HEK293 (cell line): Measurements from ENCODE around the gene TIGD2.

Source experiments
- CTCF ChIA-PET: fragments of 350-600 bp; formaldehyde crosslinking; extraction: SDS; loops from one replicate; lab custom pipeline; 2021; ENCODE audit warnings: antibody characterized with exemption; lab: Yijun Ruan, JAX
- POLR2A ChIA-PET: fragments of 300-600 bp; formaldehyde crosslinking; extraction: SDS; loops from one replicate; lab custom pipeline; 2020; ENCODE audit warnings: antibody characterized with exemption, inconsistent platforms; lab: Yijun Ruan, JAX
- H3K27ac ChIP-seq: fragments of 200-500 bp; sonication (Bioruptor generic); 2 replicates; pipeline ENCODE4 v1.5.1; 2014; ENCODE audit warnings: low read depth, low read length, control low read depth, inconsistent platforms; ENCODE audit errors: extremely low read depth
- H3K36me3 ChIP-seq, 2 experiments: fragments of 200-500 bp in 1 of 2; sonication (Bioruptor generic) in 1 of 2; 1 replicate in 1 of 2; 2 replicates in 1 of 2; pipeline ENCODE4 v1.5.1; 2014 to 2017; ENCODE audit warnings: inconsistent platforms in 2 of 2, low read length in 2 of 2; ENCODE audit not compliant: control insufficient read depth in 2 of 2, insufficient read depth in 1 of 2
- H3K4me1 ChIP-seq: fragments of 200-500 bp; sonication (Bioruptor generic); 2 replicates; pipeline ENCODE4 v1.5.1; 2014; ENCODE audit warnings: mild to moderate bottlenecking, low read length, inconsistent platforms; ENCODE audit not compliant: control insufficient read depth, insufficient read depth
- H3K4me3 ChIP-seq: 2 replicates; pipeline ENCODE4 v1.5.1; 2011; ENCODE audit warnings: low read depth, mild to moderate bottlenecking, control low read depth, low read length, moderate library complexity
- H3K9me3 ChIP-seq: fragments of 200-500 bp; sonication (Bioruptor generic); 2 replicates; pipeline ENCODE4 v1.5.1; 2014; ENCODE audit warnings: low read depth, low read length, inconsistent platforms; ENCODE audit not compliant: control insufficient read depth, insufficient read depth
- BCL11A ChIP-seq: fragments of 450-650 bp; formaldehyde crosslinking; IDR thresholded peaks from 2 replicates; pipeline ENCODE4 v1.5.1; 2016; ENCODE audit warnings: low read depth, missing biosample characterization, missing genetic modification characterization
- GFI1B ChIP-seq: fragments of 450-650 bp; formaldehyde crosslinking; IDR thresholded peaks from 2 replicates; pipeline ENCODE4 v1.5.1; 2016; ENCODE audit warnings: missing biosample characterization, missing genetic modification characterization
- KLF10 ChIP-seq: fragments of 450-650 bp; IDR thresholded peaks from 2 replicates; pipeline ENCODE4 v1.5.1; 2018; ENCODE audit warnings: missing biosample characterization, mild to moderate bottlenecking, missing genetic modification characterization
- KLF8 ChIP-seq: fragments of 450-650 bp; formaldehyde crosslinking; IDR thresholded peaks from 2 replicates; pipeline ENCODE4 v1.5.1; 2016; ENCODE audit warnings: missing biosample characterization, missing genetic modification characterization
- SP3 ChIP-seq: fragments of 450-650 bp; formaldehyde crosslinking; IDR thresholded peaks from 2 replicates; pipeline ENCODE4 v1.5.1; 2016; ENCODE audit warnings: missing biosample characterization, missing genetic modification characterization
- YY1 ChIP-seq: fragments of 450-650 bp; formaldehyde crosslinking; IDR thresholded peaks from 2 replicates; pipeline ENCODE4 v1.5.1; 2018; ENCODE audit warnings: missing biosample characterization, missing genetic modification characterization
- ZBTB21 ChIP-seq: fragments of 450-650 bp; formaldehyde crosslinking; IDR thresholded peaks from 2 replicates; pipeline ENCODE4 v1.5.1; 2017; ENCODE audit warnings: missing biosample characterization, missing genetic modification characterization
- ZNF114 ChIP-seq: fragments of 450-650 bp; formaldehyde crosslinking; IDR thresholded peaks from 2 replicates; pipeline ENCODE4 v1.5.0; 2017; ENCODE audit warnings: missing biosample characterization, missing genetic modification characterization
- ZNF169 ChIP-seq: fragments of 450-650 bp; formaldehyde crosslinking; IDR thresholded peaks from 2 replicates; pipeline ENCODE4 v1.5.1; 2016; ENCODE audit warnings: missing biosample characterization, missing genetic modification characterization
- ZNF184 ChIP-seq: fragments of 450-650 bp; IDR thresholded peaks from 2 replicates; pipeline ENCODE4 v1.5.1; 2018; ENCODE audit warnings: missing biosample characterization, mild to moderate bottlenecking, missing genetic modification characterization
- ZNF2 ChIP-seq: fragments of 450-650 bp; formaldehyde crosslinking; IDR thresholded peaks from 2 replicates; pipeline ENCODE4 v1.5.1; 2016; ENCODE audit warnings: missing biosample characterization, missing genetic modification characterization
- ZNF239 ChIP-seq: fragments of 450-650 bp; formaldehyde crosslinking; IDR thresholded peaks from 2 replicates; pipeline ENCODE4 v1.5.1; 2016; ENCODE audit warnings: missing biosample characterization, missing genetic modification characterization
- ZNF302 ChIP-seq: fragments of 450-650 bp; formaldehyde crosslinking; IDR thresholded peaks from 2 replicates; pipeline ENCODE4 v1.5.1; 2016; ENCODE audit warnings: missing biosample characterization, missing genetic modification characterization, low read depth
- ZNF324 ChIP-seq: fragments of 450-650 bp; formaldehyde crosslinking; IDR thresholded peaks from 2 replicates; pipeline ENCODE4 v1.5.1; 2016; ENCODE audit warnings: missing biosample characterization, missing genetic modification characterization
- ZNF37A ChIP-seq: fragments of 450-650 bp; IDR thresholded peaks from 2 replicates; pipeline ENCODE4 v1.5.1; 2018; ENCODE audit warnings: missing biosample characterization, missing genetic modification characterization
- ZNF404 ChIP-seq: fragments of 450-650 bp; formaldehyde crosslinking; IDR thresholded peaks from 2 replicates; pipeline ENCODE4 v1.5.1; 2017; ENCODE audit warnings: missing biosample characterization, missing genetic modification characterization
- ZNF501 ChIP-seq: fragments of 450-650 bp; formaldehyde crosslinking; IDR thresholded peaks from 2 replicates; pipeline ENCODE4 v1.5.1; 2016; ENCODE audit warnings: missing biosample characterization, missing genetic modification characterization
- ZNF514 ChIP-seq: fragments of 450-650 bp; formaldehyde crosslinking; IDR thresholded peaks from 2 replicates; pipeline ENCODE4 v1.5.1; 2016; ENCODE audit warnings: missing biosample characterization, missing genetic modification characterization
- ZNF623 ChIP-seq: fragments of 450-650 bp; formaldehyde crosslinking; IDR thresholded peaks from 2 replicates; pipeline ENCODE4 v1.5.1; 2016; ENCODE audit warnings: missing biosample characterization, missing genetic modification characterization
- ZNF658 ChIP-seq: fragments of 450-650 bp; formaldehyde crosslinking; IDR thresholded peaks from 2 replicates; pipeline ENCODE4; 2016; ENCODE audit warnings: missing biosample characterization, missing genetic modification characterization
- ZNF660 ChIP-seq: fragments of 450-650 bp; IDR thresholded peaks from 2 replicates; pipeline ENCODE4 v1.5.1; 2018; ENCODE audit warnings: missing biosample characterization, mild to moderate bottlenecking, missing genetic modification characterization
- ZNF670 ChIP-seq: fragments of 450-650 bp; formaldehyde crosslinking; IDR thresholded peaks from 2 replicates; pipeline ENCODE4 v1.5.1; 2016; ENCODE audit warnings: missing biosample characterization, missing genetic modification characterization, low read depth
- ZNF707 ChIP-seq: fragments of 450-650 bp; formaldehyde crosslinking; IDR thresholded peaks from 2 replicates; pipeline ENCODE4 v1.5.1; 2016; ENCODE audit warnings: missing biosample characterization, missing genetic modification characterization
- ZSCAN30 ChIP-seq: fragments of 450-650 bp; IDR thresholded peaks from 2 replicates; pipeline ENCODE4 v1.5.1; 2018; ENCODE audit warnings: missing biosample characterization, mild to moderate bottlenecking, missing genetic modification characterization, moderate library complexity
- TF ChIP-seq, protein P1 (sequence below): fragments of 450-650 bp; formaldehyde crosslinking; IDR thresholded peaks from 2 replicates; pipeline ENCODE4 v1.5.1; 2017; ENCODE audit warnings: missing biosample characterization, missing genetic modification characterization
- TF ChIP-seq, protein P2 (sequence below): fragments of 450-650 bp; formaldehyde crosslinking; IDR thresholded peaks from 2 replicates; pipeline ENCODE4 v1.5.1; 2016; ENCODE audit warnings: missing biosample characterization, missing genetic modification characterization, borderline replicate concordance
- TF ChIP-seq, protein P3 (sequence below): fragments of 450-650 bp; formaldehyde crosslinking; IDR thresholded peaks from 2 replicates; pipeline ENCODE4 v1.5.1; 2016; ENCODE audit warnings: missing biosample characterization, missing genetic modification characterization
- TF ChIP-seq, protein P4 (sequence below): fragments of 450-650 bp; formaldehyde crosslinking; IDR thresholded peaks from 2 replicates; pipeline ENCODE4 v1.5.1; 2016; ENCODE audit warnings: missing biosample characterization, missing genetic modification characterization, borderline replicate concordance

Gene TIGD2

DNA sequence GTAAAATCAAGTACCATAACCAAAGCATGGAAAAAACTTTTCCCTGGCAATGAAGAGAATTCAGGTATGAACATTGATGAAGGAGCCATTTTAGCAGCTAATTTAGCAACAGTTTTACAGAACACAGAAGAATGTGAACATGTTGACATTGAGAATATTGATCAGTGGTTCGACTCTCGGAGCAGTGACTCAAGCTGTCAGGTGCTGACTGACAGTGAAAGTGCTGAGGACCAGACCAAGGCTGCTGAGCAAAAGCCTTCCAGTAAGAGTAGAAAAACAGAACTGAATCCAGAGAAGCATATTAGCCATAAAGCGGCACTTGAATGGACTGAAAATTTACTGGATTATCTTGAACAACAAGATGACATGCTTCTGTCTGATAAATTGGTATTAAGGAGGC, 2.8 kb downstream of the TIGD2 start (continued):
- no peak for TF ChIP-seq ZNF404
- no peak for TF ChIP-seq ZNF2 (tag by site-specific recombination)
- TF ChIP-seq, protein P1, sequence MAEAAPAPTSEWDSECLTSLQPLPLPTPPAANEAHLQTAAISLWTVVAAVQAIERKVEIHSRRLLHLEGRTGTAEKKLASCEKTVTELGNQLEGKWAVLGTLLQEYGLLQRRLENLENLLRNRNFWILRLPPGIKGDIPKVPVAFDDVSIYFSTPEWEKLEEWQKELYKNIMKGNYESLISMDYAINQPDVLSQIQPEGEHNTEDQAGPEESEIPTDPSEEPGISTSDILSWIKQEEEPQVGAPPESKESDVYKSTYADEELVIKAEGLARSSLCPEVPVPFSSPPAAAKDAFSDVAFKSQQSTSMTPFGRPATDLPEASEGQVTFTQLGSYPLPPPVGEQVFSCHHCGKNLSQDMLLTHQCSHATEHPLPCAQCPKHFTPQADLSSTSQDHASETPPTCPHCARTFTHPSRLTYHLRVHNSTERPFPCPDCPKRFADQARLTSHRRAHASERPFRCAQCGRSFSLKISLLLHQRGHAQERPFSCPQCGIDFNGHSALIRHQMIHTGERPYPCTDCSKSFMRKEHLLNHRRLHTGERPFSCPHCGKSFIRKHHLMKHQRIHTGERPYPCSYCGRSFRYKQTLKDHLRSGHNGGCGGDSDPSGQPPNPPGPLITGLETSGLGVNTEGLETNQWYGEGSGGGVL: no peak

DNA sequence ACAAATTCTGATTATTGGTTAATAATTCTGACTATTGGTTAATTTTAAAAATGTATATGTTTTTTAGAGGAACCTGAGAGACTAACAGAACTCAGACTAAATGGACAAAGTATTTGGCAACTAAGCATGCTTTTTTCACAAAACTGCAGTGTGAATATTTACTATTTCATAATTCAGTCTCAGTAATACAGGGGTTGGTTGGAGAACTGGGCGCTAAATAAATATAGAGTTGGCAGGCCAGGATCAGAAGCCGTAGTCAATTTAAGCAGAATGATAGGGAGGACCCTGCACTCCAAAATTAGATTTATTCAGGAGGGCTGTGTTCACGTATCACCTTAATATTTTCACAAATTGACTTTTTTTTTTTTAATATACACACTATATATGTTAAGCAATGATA, 5.8 kb downstream of the TIGD2 start:
- H3K36me3 ChIP-seq: peaks cover 0 to 4% of the 10 kb centered on the region in 2 experiments; a peak in 1 of 3 replicates
- no peaks in the 10 kb centered on the region for H3K9me3 ChIP-seq
- H3K4me1 ChIP-seq: no peaks in the 10 kb centered on the region
- H3K4me3 ChIP-seq: no peak overlapping the region
- ChIA-PET CTCF (no interaction called here), POLR2A (no interaction called here)
- TF ChIP-seq ZNF501 (tag by site-specific recombination) (no peak), ZNF302 (tag by site-specific recombination) (no peak), ZNF239 (tag by site-specific recombination) (no peak), YY1 (tag by site-specific recombination) (no peak), ZNF623 (tag by site-specific recombination) (no peak), ZBTB21 (tag by site-specific recombination) (no peak), ZSCAN30 (tag by site-specific recombination) (no peak), ZNF658 (no peak), ZNF670 (tag by site-specific recombination) (no peak)
- TF ChIP-seq, protein P2, sequence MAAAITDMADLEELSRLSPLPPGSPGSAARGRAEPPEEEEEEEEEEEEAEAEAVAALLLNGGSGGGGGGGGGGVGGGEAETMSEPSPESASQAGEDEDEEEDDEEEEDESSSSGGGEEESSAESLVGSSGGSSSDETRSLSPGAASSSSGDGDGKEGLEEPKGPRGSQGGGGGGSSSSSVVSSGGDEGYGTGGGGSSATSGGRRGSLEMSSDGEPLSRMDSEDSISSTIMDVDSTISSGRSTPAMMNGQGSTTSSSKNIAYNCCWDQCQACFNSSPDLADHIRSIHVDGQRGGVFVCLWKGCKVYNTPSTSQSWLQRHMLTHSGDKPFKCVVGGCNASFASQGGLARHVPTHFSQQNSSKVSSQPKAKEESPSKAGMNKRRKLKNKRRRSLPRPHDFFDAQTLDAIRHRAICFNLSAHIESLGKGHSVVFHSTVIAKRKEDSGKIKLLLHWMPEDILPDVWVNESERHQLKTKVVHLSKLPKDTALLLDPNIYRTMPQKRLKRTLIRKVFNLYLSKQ (tag by site-specific recombination): no peak
- no peak overlapping the region for H3K27ac ChIP-seq

DNA sequence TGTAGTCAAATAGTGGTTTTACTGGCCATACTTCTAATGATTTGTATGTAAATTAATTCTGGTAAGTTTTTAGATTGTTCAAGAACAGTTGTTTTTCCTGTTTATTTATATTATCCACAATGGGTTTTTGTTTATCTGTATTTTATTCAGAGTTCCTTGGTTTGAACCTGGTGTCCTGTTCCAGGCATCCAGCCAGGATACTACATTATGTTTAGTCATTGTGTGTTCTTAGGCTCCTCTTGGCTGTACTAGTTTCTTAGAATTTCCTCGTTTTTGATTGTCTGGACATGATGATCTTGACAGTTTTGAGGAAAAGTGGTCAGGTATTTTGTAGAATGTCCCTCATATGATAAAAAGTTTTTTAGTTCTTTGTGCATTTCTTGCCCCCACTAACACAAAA, 7.8 kb downstream of the TIGD2 start:
- CTCF ChIA-PET: no interaction called here
- no peaks in the 10 kb centered on the region for H3K9me3 ChIP-seq
- no peaks in the 10 kb centered on the region for H3K4me1 ChIP-seq
- H3K4me3 ChIP-seq: no peak overlapping the region
- no peak overlapping the region for H3K27ac ChIP-seq
- POLR2A ChIA-PET: no interaction called here
- no peaks in the 10 kb centered on the region for H3K36me3 ChIP-seq
- no peak for TF ChIP-seq BCL11A
- no peak for TF ChIP-seq ZNF37A
- TF ChIP-seq ZNF707 (tag by site-specific recombination): no peak
- no peak for TF ChIP-seq KLF8 (tag by site-specific recombination)
- TF ChIP-seq, protein P3, sequence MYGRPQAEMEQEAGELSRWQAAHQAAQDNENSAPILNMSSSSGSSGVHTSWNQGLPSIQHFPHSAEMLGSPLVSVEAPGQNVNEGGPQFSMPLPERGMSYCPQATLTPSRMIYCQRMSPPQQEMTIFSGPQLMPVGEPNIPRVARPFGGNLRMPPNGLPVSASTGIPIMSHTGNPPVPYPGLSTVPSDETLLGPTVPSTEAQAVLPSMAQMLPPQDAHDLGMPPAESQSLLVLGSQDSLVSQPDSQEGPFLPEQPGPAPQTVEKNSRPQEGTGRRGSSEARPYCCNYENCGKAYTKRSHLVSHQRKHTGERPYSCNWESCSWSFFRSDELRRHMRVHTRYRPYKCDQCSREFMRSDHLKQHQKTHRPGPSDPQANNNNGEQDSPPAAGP (tag by site-specific recombination): no peak
- no peak for TF ChIP-seq ZNF324 (tag by site-specific recombination)
- no peak for TF ChIP-seq KLF10 (tag by site-specific recombination)
- TF ChIP-seq, protein P4, sequence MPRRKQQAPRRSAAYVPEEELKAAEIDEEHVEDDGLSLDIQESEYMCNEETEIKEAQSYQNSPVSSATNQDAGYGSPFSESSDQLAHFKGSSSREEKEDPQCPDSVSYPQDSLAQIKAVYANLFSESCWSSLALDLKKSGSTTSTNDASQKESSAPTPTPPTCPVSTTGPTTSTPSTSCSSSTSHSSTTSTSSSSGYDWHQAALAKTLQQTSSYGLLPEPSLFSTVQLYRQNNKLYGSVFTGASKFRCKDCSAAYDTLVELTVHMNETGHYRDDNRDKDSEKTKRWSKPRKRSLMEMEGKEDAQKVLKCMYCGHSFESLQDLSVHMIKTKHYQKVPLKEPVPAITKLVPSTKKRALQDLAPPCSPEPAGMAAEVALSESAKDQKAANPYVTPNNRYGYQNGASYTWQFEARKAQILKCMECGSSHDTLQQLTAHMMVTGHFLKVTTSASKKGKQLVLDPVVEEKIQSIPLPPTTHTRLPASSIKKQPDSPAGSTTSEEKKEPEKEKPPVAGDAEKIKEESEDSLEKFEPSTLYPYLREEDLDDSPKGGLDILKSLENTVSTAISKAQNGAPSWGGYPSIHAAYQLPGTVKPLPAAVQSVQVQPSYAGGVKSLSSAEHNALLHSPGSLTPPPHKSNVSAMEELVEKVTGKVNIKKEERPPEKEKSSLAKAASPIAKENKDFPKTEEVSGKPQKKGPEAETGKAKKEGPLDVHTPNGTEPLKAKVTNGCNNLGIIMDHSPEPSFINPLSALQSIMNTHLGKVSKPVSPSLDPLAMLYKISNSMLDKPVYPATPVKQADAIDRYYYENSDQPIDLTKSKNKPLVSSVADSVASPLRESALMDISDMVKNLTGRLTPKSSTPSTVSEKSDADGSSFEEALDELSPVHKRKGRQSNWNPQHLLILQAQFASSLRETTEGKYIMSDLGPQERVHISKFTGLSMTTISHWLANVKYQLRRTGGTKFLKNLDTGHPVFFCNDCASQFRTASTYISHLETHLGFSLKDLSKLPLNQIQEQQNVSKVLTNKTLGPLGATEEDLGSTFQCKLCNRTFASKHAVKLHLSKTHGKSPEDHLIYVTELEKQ (tag by site-specific recombination): no peak
- no peak for TF ChIP-seq ZNF114 (tag by site-specific recombination)
- TF ChIP-seq ZNF184: no peak
- TF ChIP-seq ZNF514: no peak
- no peak for TF ChIP-seq ZNF169
- TF ChIP-seq GFI1B (tag by site-specific recombination): no peak
- no peak for TF ChIP-seq ZNF660
- no peak for TF ChIP-seq SP3
